Trophoblast cell (in vitro differentiated cells and primary cell): ENCODE results near the gene ZNF618.

Experiments
- DNase-seq, 2 donors: peaks; one replicate each; pipeline ENCODE4 v3.0.0-alpha.2; 2016
- H2AFZ ChIP-seq: 2 replicates; pipeline ENCODE4 v1.6.1; 2013; ENCODE audit warnings: low read length, moderate library complexity, mild to moderate bottlenecking; ENCODE audit not compliant: insufficient read depth, poor library complexity
- H2AK5ac ChIP-seq: 2 replicates; pipeline ENCODE4 v1.6.1; 2013; ENCODE audit warnings: mild to moderate bottlenecking, low read length
- H2BK120ac ChIP-seq: 2 replicates; pipeline ENCODE4 v1.6.1; 2013; ENCODE audit warnings: low read length, mild to moderate bottlenecking, moderate library complexity; ENCODE audit not compliant: insufficient read depth, poor library complexity
- H2BK12ac ChIP-seq: 2 replicates; pipeline ENCODE4 v1.6.1; 2013; ENCODE audit warnings: mild to moderate bottlenecking, low read length, moderate library complexity
- H2BK5ac ChIP-seq: 2 replicates; pipeline ENCODE4 v1.6.1; 2013; ENCODE audit warnings: low read length, low read depth, moderate library complexity, mild to moderate bottlenecking; ENCODE audit not compliant: poor library complexity
- H3K14ac ChIP-seq: 2 replicates; pipeline ENCODE4 v1.6.1; 2013; ENCODE audit warnings: mild to moderate bottlenecking, low read length
- H3K18ac ChIP-seq: 2 replicates; pipeline ENCODE4 v1.6.1; 2013; ENCODE audit warnings: mild to moderate bottlenecking, low read length
- H3K23ac ChIP-seq: 2 replicates; pipeline ENCODE4 v1.6.1; 2013; ENCODE audit warnings: low read length
- H3K27ac ChIP-seq: 2 replicates; pipeline ENCODE4 v1.5.1; 2013; ENCODE audit warnings: low read depth, mild to moderate bottlenecking, inconsistent platforms, low read length, moderate library complexity
- H3K27me3 ChIP-seq: 2 replicates; pipeline ENCODE4 v1.6.1; 2013; ENCODE audit warnings: inconsistent platforms, mild to moderate bottlenecking, low read length, moderate library complexity; ENCODE audit not compliant: insufficient read depth
- H3K36me3 ChIP-seq, 2 experiments: 1 replicate in 1 of 2; 2 replicates in 1 of 2; pipeline ENCODE4 v1.6.1; 2013; ENCODE audit warnings: low read length in 2 of 2, mild to moderate bottlenecking in 2 of 2, moderate library complexity in 1 of 2; ENCODE audit not compliant: insufficient read depth in 2 of 2, control insufficient read depth in 1 of 2
- H3K4ac ChIP-seq: 2 replicates; pipeline ENCODE4 v1.6.1; 2013; ENCODE audit warnings: low read depth, mild to moderate bottlenecking, low read length, moderate library complexity
- H3K4me1 ChIP-seq, 2 experiments: 1 replicate in 1 of 2; 2 replicates in 1 of 2; pipeline ENCODE4 v1.6.1; 2013; ENCODE audit warnings: low read length in 2 of 2, mild to moderate bottlenecking in 2 of 2, moderate library complexity in 1 of 2; ENCODE audit not compliant: insufficient read depth in 2 of 2, control insufficient read depth in 1 of 2
- H3K4me2 ChIP-seq: 2 replicates; pipeline ENCODE4 v1.6.1; 2013; ENCODE audit warnings: inconsistent platforms, mild to moderate bottlenecking, low read length, moderate library complexity
- H3K4me3 ChIP-seq: 2 replicates; pipeline ENCODE4 v1.5.1; 2013; ENCODE audit warnings: mild to moderate bottlenecking, low read depth, low read length, inconsistent platforms
- H3K79me1 ChIP-seq: one replicate; pipeline ENCODE4 v1.6.1; 2013; ENCODE audit warnings: low read length
- H3K79me2 ChIP-seq: 2 replicates; pipeline ENCODE4 v1.6.1; 2013; ENCODE audit warnings: low read length, mild to moderate bottlenecking; ENCODE audit not compliant: control insufficient read depth, insufficient read depth, poor library complexity
- H3K9ac ChIP-seq: 2 replicates; pipeline ENCODE4 v1.6.1; 2013; ENCODE audit warnings: mild to moderate bottlenecking, low read length
- H3K9me3 ChIP-seq: 2 replicates; pipeline ENCODE4 v1.6.1; 2013; ENCODE audit warnings: low read depth, mild to moderate bottlenecking, control low read depth, inconsistent platforms, low read length; ENCODE audit not compliant: insufficient read depth
- H4K12ac ChIP-seq: 2 replicates; pipeline ENCODE4 v1.6.1; 2013; ENCODE audit warnings: low read depth, mild to moderate bottlenecking, low read length, moderate library complexity
- H4K8ac ChIP-seq: 2 replicates; pipeline ENCODE4 v1.6.1; 2013; ENCODE audit warnings: low read depth, mild to moderate bottlenecking, low read length, moderate library complexity
- H4K91ac ChIP-seq: one replicate; pipeline ENCODE4 v1.6.1; 2013; ENCODE audit warnings: low read depth, mild to moderate bottlenecking, low read length, moderate library complexity
- WGBS: extraction: QIAGEN DNeasy Blood & Tissue Kit; methylation state at CpG from one replicate; pipeline ENCODE4 v1.1.7; 2013; ENCODE audit warnings: missing lambda C conversion rate; ENCODE audit not compliant: insufficient read length, insufficient coverage; ENCODE audit errors: extremely low coverage; 5-methylcytosine and 5-hydroxymethylcytosine counted together

ZNF618 gene

DNA sequence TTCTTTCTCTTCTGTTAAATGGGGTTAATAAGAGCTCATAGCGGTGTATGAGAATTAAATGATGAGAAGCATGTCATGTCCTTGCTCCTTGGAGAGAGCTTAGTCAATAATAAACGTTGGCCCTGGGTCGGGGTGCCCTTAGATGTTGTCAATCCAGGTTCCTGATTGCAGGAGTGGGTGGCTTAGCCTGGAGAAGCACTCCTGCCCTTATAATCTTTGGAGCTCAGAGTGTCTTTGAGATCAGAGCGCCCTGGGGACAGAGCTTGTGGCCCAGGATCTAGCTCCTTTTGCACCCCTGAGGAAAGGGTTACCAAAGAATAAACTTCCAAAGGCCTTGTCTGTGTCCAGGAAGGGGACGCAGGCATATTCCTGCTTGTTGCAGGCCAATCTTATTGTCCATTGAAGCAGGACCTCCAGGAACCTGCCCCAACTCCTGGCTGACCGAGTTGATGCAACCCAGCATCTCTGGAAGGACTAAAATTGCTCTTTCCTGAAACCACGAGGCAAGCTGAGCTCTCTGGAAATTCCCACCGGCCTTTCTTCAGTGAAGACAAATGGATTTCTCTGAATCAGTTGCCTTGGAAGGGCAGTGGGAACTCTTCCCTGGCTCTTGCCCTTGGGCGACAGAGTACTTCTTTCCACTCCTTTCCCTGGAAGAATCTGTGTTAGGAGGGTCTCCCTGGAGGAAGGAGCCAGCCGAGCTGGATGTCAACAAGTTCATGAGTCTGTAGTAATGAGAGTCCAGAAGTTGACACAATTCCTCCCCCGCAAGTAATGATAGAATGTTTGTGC lies 208.4 kb downstream of the ZNF618 start:
- H4K12ac ChIP-seq: no peak overlapping the region
- H4K91ac ChIP-seq: no peak overlapping the region
- H3K4me2 ChIP-seq: no peak overlapping the region
- no peak overlapping the region for H2BK5ac ChIP-seq
- H3K18ac ChIP-seq: no peak overlapping the region
- DNase-seq: no peak
- H3K14ac ChIP-seq: no peak overlapping the region
- no peak overlapping the region for H2AFZ ChIP-seq
- no peak overlapping the region for H2BK120ac ChIP-seq
- H4K8ac ChIP-seq: no peak overlapping the region
- no peak overlapping the region for H2BK12ac ChIP-seq
- H3K4ac ChIP-seq: no peak overlapping the region
- no peaks in the 10 kb centered on the region for H3K36me3 ChIP-seq
- H3K27me3 ChIP-seq: no peaks in the 10 kb centered on the region
- H3K4me1 ChIP-seq: no peaks in the 10 kb centered on the region
- no peak overlapping the region for H3K23ac ChIP-seq
- WGBS: no CpG with 5 or more reads among the region's 11 CpGs
- no peak overlapping the region for H3K9ac ChIP-seq
- H3K4me3 ChIP-seq: no peak overlapping the region
- H3K27ac ChIP-seq: no peak overlapping the region
- H3K79me1 ChIP-seq: no peaks in the 10 kb centered on the region
- no peaks in the 10 kb centered on the region for H3K79me2 ChIP-seq
- H2AK5ac ChIP-seq: no peak overlapping the region
- H3K9me3 ChIP-seq: no peaks in the 10 kb centered on the region

GRCh38 chr9:114085387-114085789 lies 209.3 kb downstream of the ZNF618 start:
- Histone ChIP-seq H2BK12ac (no peak overlapping the region), H3K14ac (no peak overlapping the region), H2AFZ (no peak overlapping the region), H3K18ac (no peak overlapping the region), H2BK5ac (no peak overlapping the region), H3K4me2 (no peak overlapping the region), H3K4me1 (no peaks in the 10 kb centered on the region), H3K27ac (no peak overlapping the region), H4K91ac (no peak overlapping the region), H4K12ac (no peak overlapping the region), H3K9ac (no peak overlapping the region), H3K79me1 (no peaks in the 10 kb centered on the region), H3K27me3 (no peaks in the 10 kb centered on the region), H4K8ac (no peak overlapping the region), H3K36me3 (no peaks in the 10 kb centered on the region), H3K9me3 (no peaks in the 10 kb centered on the region), H3K79me2 (no peaks in the 10 kb centered on the region), H3K23ac (no peak overlapping the region), H3K4me3 (no peak overlapping the region), H3K4ac (no peak overlapping the region), H2BK120ac (no peak overlapping the region), H2AK5ac (no peak overlapping the region)
- no CpG with 5 or more reads among the region's 9 CpGs for WGBS
- DNase-seq: no peak

DNA sequence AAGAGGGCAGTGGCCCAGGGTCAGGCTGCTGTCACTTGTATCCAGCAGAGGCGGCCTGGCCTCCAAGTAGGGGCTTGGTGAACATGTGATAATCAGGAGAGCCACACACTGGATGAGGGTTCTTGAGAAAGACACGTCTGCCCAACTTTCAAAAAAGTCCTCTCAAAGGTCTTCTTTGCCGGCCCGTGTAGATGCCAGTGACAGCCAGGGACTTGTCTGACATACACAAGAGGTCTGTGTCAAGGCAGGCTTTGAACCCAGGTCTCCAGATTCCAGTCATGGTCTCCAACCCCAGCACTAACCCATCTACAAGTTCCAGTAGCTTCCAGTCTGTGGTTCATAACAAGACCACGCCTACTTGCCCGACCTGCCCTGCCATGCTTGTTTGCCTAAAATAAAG lies 209.9 kb downstream of the ZNF618 start:
- Histone ChIP-seq H3K27me3 (no peaks in the 10 kb centered on the region), H3K4me3 (no peak overlapping the region), H3K23ac (no peak overlapping the region), H3K4me1 (no peaks in the 10 kb centered on the region), H3K36me3 (no peaks in the 10 kb centered on the region), H3K14ac (no peak overlapping the region), H3K79me2 (no peaks in the 10 kb centered on the region), H2BK120ac (no peak overlapping the region), H3K18ac (no peak overlapping the region), H3K79me1 (no peaks in the 10 kb centered on the region), H3K4ac (no peak overlapping the region), H4K8ac (no peak overlapping the region), H4K12ac (no peak overlapping the region), H3K9me3 (no peaks in the 10 kb centered on the region), H3K27ac (no peak overlapping the region), H2BK5ac (no peak overlapping the region), H4K91ac (no peak overlapping the region), H2AFZ (no peak overlapping the region), H2BK12ac (no peak overlapping the region), H3K4me2 (no peak overlapping the region), H3K9ac (no peak overlapping the region), H2AK5ac (no peak overlapping the region)
- no peak for DNase-seq
- WGBS: no CpG with 5 or more reads among the region's 6 CpGs

- H2AK5ac ChIP-seq: no peak overlapping the region
- H3K79me2 ChIP-seq: no peaks in the 10 kb centered on the region
- H3K27ac ChIP-seq: no peak overlapping the region
- no peaks in the 10 kb centered on the region for H3K4me1 ChIP-seq
- H3K4me2 ChIP-seq: no peak overlapping the region
- H2BK12ac ChIP-seq: no peak overlapping the region
- H4K12ac ChIP-seq: no peak overlapping the region
- H3K9ac ChIP-seq: no peak overlapping the region
- no peak overlapping the region for H2BK5ac ChIP-seq
- no peak overlapping the region for H3K18ac ChIP-seq
- no peak overlapping the region for H4K8ac ChIP-seq
- H4K91ac ChIP-seq: no peak overlapping the region
- H2AFZ ChIP-seq: no peak overlapping the region
- no peak overlapping the region for H3K4me3 ChIP-seq
- peaks cover under 1% of the 10 kb centered on the region for H3K9me3 ChIP-seq
- H3K79me1 ChIP-seq: no peaks in the 10 kb centered on the region
- H3K14ac ChIP-seq: no peak overlapping the region
- no peak overlapping the region for H3K23ac ChIP-seq
- no CpG with 5 or more reads among the region's 4 CpGs for WGBS
- no peak overlapping the region for H2BK120ac ChIP-seq
- no peak for DNase-seq
- H3K36me3 ChIP-seq: no peaks in the 10 kb centered on the region
- H3K27me3 ChIP-seq: no peaks in the 10 kb centered on the region
- H3K4ac ChIP-seq: no peak overlapping the region
Observed at GRCh38 chr9:114086607-114087006, 210.5 kb downstream of the ZNF618 start.
